Common myeloid progenitor, CD34-positive (primary cell): Measurements from ENCODE around the gene OR52N1.

Experiments used
- CTCF ChIA-PET: fragments of 350-600 bp; sonication (Branson Sonifier 250); formaldehyde crosslinking; loops from one replicate; lab custom pipeline; 2021; ENCODE audit warnings: antibody characterized with exemption; lab: Charles Lee
- POLR2A ChIA-PET: fragments of 350-600 bp; sonication (Branson Sonifier 250); formaldehyde crosslinking; loops from one replicate; lab custom pipeline; 2021; ENCODE audit warnings: antibody characterized with exemption; lab: Charles Lee
- DNase-seq, 3 donors: peaks; one replicate each; pipeline versions ENCODE4 v3.0.0 to v3.0.0-alpha.2; 2013
- H3K27ac ChIP-seq, 2 experiments: 1 replicate in 1 of 2; 2 replicates in 1 of 2; pipeline ENCODE4 v1.7.0; 2013; ENCODE audit warnings: inconsistent platforms in 2 of 2, low read length in 2 of 2, mild to moderate bottlenecking in 2 of 2, low read depth in 1 of 2, moderate library complexity in 1 of 2; ENCODE audit not compliant: severe bottlenecking in 2 of 2, insufficient read depth in 1 of 2, poor library complexity in 1 of 2
- H3K27me3 ChIP-seq, 5 experiments: replicated peaks in 2 of 5; 1 replicate in 3 of 5; 2 replicates in 2 of 5; pipeline versions ENCODE4 v1.6.1 to v1.7.0; 2013; ENCODE audit warnings: low read length in 4 of 5, mild to moderate bottlenecking in 2 of 5, moderate library complexity in 2 of 5, inconsistent platforms in 1 of 5; ENCODE audit not compliant: insufficient read depth in 5 of 5, control insufficient read depth in 4 of 5
- H3K36me3 ChIP-seq, 4 experiments: 1 replicate in 2 of 4; 2 replicates in 2 of 4; pipeline versions ENCODE4 v1.6.1 to v1.7.0; 2013; ENCODE audit warnings: low read length in 3 of 4, control low read depth in 1 of 4, mild to moderate bottlenecking in 1 of 4; ENCODE audit not compliant: control insufficient read depth in 4 of 4, insufficient read depth in 4 of 4
- H3K4me1 ChIP-seq, 4 experiments: 1 replicate in 3 of 4; 2 replicates in 1 of 4; pipeline versions ENCODE4 v1.6.1 to v1.7.1; 2013; ENCODE audit warnings: low read length in 3 of 4, mild to moderate bottlenecking in 3 of 4, control low read depth in 1 of 4, inconsistent platforms in 1 of 4, moderate library complexity in 1 of 4; ENCODE audit not compliant: control insufficient read depth in 4 of 4, insufficient read depth in 4 of 4; ENCODE audit errors: control extremely low read depth in 1 of 4
- H3K4me3 ChIP-seq, 7 experiments: 1 replicate in 4 of 7; 2 replicates in 3 of 7; pipeline versions ENCODE4 v1.5.1 to v1.7.0; 2013; ENCODE audit warnings: mild to moderate bottlenecking in 7 of 7, low read length in 6 of 7, moderate library complexity in 6 of 7, inconsistent platforms in 2 of 7, low read depth in 2 of 7, control low read depth in 1 of 7; ENCODE audit not compliant: insufficient read depth in 4 of 7, control insufficient read depth in 1 of 7; ENCODE audit errors: extremely low read depth in 1 of 7
- H3K9me3 ChIP-seq, 5 experiments: 1 replicate in 4 of 5; 2 replicates in 1 of 5; pipeline versions ENCODE4 v1.6.1 to v1.7.1; 2013; ENCODE audit warnings: low read length in 4 of 5, mild to moderate bottlenecking in 2 of 5, inconsistent platforms in 1 of 5, low read depth in 1 of 5, moderate library complexity in 1 of 5; ENCODE audit not compliant: control insufficient read depth in 4 of 5, insufficient read depth in 2 of 5; ENCODE audit errors: control extremely low read depth in 1 of 5
- WGBS: methylation state at CpG from one replicate; pipeline ENCODE4 v1.1.5; 2013; ENCODE audit not compliant: insufficient coverage; 5-methylcytosine and 5-hydroxymethylcytosine counted together

Gene OR52N1

GRCh38 chr11:5809905-5810795 is 19.1 kb upstream of the OR52N1 start:
- POLR2A ChIA-PET: interaction anchor here (0.6 to 1.3 kb wide), 2 partner anchors 120 to 186 kb away, joined by 3 read pairs; no protein-coding TSS in a partner anchor
- peaks cover 8 to 43% (median 17%) of the 10 kb centered on the region in 4 experiments for H3K4me1 ChIP-seq
- peaks cover 0 to 5% (median 0%) of the 10 kb centered on the region in 5 experiments for H3K9me3 ChIP-seq
- peak overlapping the region in 1 of 2 experiments; percentile 75 for H3K27ac ChIP-seq
- peak overlapping the region in 3 of 7 experiments; percentile 45 to 98 (median 85) for H3K4me3 ChIP-seq
- peaks cover 0 to 2% (median 0%) of the 10 kb centered on the region in 4 experiments for H3K36me3 ChIP-seq
- peak; percentile 80 to 94 (median 93) for DNase-seq
- H3K27me3 ChIP-seq: no peaks in the 10 kb centered on the region
- CTCF ChIA-PET: interaction anchor here (0.6 to 2.5 kb wide), 11 partner anchors 8 to 607 kb away, joined by 3 to 17 read pairs (median 5); partner anchors contain the start of genes OR52E5 and TRIM5
- WGBS: 100% methylated on average over 3 of the region's 6 CpGs

DNA sequence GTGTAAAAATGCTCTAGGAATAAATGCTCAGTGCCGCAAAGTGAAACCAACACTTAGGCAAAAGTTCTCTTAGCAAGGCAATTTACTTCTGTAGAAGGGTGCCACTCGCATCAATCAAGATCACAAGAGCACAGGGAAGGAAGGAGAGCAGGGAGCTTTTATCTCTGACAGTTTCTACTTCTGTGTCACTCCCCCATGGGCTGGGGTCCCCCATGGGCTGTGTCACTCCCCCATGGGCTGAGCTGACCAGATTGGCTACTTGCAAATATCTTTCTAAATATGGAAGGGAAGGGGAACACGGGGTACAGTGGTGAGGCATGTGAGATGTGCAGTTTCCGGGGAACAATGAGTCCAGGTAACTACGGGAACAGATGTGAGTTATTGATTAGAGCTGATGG is 18.1 kb upstream of the OR52N1 start:
- H3K27ac ChIP-seq: peak overlapping the region; percentile 46 to 75
- H3K27me3 ChIP-seq: no peaks in the 10 kb centered on the region
- CTCF ChIA-PET: interaction anchor here (0.7 to 2.5 kb wide), 9 partner anchors 9 to 606 kb away, joined by 3 to 17 read pairs (median 5); partner anchors contain the start of genes OR52E5 and TRIM5
- 13% methylated on average over 4 of the region's 5 CpGs for WGBS
- POLR2A ChIA-PET: no interaction called here
- peaks cover 3 to 36% (median 13%) of the 10 kb centered on the region in 4 experiments for H3K4me1 ChIP-seq
- peaks cover 0 to 2% (median 0%) of the 10 kb centered on the region in 4 experiments for H3K36me3 ChIP-seq
- H3K9me3 ChIP-seq: peaks cover 0 to 4% (median 2%) of the 10 kb centered on the region in 5 experiments
- peak; percentile 41 to 77 (median 74) for DNase-seq
- H3K4me3 ChIP-seq: peak overlapping the region; percentile 79 to 98 (median 89)

DNA sequence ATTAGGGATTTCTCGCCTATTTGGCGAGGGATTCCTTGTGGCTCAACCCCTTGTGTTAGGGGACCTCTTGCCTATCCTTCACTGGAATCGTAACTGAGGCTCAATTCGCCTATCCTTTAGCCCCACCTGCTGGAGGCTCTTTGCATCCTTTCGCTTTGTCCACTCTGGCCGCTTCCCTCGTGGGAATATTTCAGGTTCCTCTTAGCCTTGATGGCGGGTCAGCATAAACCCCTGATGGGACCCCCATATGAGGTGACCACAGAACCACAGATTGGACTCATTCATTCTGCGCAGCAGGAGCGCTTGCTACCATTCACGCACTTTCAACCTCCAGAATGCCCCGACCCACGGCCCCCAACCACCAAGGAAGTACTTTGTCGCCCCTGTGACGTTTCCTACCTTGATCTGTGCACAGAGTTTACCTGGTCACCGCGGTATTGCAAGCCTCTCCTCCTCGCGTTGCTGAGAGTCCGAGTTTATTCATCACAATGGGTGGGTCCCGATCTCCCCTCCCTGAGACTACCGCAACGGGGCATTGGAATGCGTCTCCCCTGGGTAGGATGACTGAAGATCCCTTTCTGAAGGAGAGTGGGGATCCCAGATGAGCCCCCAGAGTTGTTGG is 17.5 kb upstream of the OR52N1 start, which contains the start of gene OR52N2:
TSS of gene OR52N2 (plus strand) at position 425 of the 622 bp plus-strand sequence. CDS start 11,412 bp downstream, outside the sequence.
- H3K27me3 ChIP-seq: no peaks in the 10 kb centered on the region
- WGBS: 13% methylated on average over 24 of the region's 24 CpGs
- peaks cover 0 to 2% (median 0%) of the 10 kb centered on the region in 4 experiments for H3K36me3 ChIP-seq
- peak within 1 kb of the TSS; percentile 79 to 98 (median 89) for H3K4me3 ChIP-seq
- H3K9me3 ChIP-seq: peaks cover 0 to 8% (median 3%) of the 10 kb centered on the region in 5 experiments
- H3K27ac ChIP-seq: peak within 1 kb of the TSS; percentile 46 to 75
- CTCF ChIA-PET: interaction anchor here (0.7 to 2.5 kb wide), 8 partner anchors 10 to 605 kb away, joined by 4 to 17 read pairs (median 5); partner anchors contain the start of gene TRIM5
- POLR2A ChIA-PET: no interaction called here
- DNase-seq: peak; percentile 80 to 85 (median 83)
- H3K4me1 ChIP-seq: peaks cover 3 to 31% (median 13%) of the 10 kb centered on the region in 4 experiments

DNA sequence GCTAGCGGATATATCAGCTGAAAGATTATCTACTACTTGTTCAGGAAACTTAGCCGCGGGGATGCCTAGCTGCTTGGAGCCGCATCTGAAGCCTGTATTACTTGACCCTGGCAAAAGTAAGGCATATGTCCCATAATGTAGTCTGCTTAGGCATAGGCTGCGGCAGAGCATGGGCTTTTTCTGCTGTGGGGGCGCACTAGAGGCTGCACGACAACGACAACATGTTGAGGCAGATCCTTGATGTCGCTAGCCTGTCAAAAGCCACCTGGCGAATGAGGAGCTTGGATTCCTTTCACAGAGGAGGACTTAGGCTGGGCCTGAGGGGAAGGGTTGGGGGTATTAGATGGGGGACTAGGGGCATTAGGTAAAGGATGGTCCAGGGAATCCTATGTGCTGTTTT is 16.5 kb upstream of the OR52N1 start:
- Histone ChIP-seq H3K27me3 (no peaks in the 10 kb centered on the region), H3K9me3 (peaks cover 0 to 14% (median 5%) of the 10 kb centered on the region in 5 experiments), H3K27ac (no peak overlapping the region), H3K4me1 (peaks cover 3 to 30% (median 13%) of the 10 kb centered on the region in 4 experiments), H3K36me3 (peaks cover 0 to 2% (median 0%) of the 10 kb centered on the region in 4 experiments), H3K4me3 (peak overlapping the region in 1 of 7 experiments; percentile 98)
- DNase-seq: peak in 2 of 3 donors; percentile 23 to 29
- CTCF ChIA-PET: interaction anchor here (0.7 to 2.1 kb wide), 6 partner anchors 16 to 493 kb away, joined by 3 to 8 read pairs (median 4); partner anchors contain the start of genes TRIM5 and TRIM6
- 82% methylated on average over 10 of the region's 10 CpGs for WGBS
- POLR2A ChIA-PET: interaction anchor here (0.7 kb wide), 1 partner anchor 119 kb away, joined by 4 read pairs; no protein-coding TSS in a partner anchor

GRCh38 chr11:5803982-5804381 is 12.9 kb upstream of the OR52N1 start:
- no peak overlapping the region for H3K27ac ChIP-seq
- ChIA-PET CTCF (no interaction called here), POLR2A (no interaction called here)
- DNase-seq: no peak
- peaks cover 0 to 14% (median 5%) of the 10 kb centered on the region in 5 experiments for H3K9me3 ChIP-seq
- H3K4me3 ChIP-seq: no peak overlapping the region
- H3K4me1 ChIP-seq: peaks cover 0 to 10% (median 4%) of the 10 kb centered on the region in 4 experiments
- H3K27me3 ChIP-seq: no peaks in the 10 kb centered on the region
- WGBS: 77% methylated on average over 4 of the region's 5 CpGs
- peaks cover 0 to 2% (median under 1%) of the 10 kb centered on the region in 4 experiments for H3K36me3 ChIP-seq

DNA sequence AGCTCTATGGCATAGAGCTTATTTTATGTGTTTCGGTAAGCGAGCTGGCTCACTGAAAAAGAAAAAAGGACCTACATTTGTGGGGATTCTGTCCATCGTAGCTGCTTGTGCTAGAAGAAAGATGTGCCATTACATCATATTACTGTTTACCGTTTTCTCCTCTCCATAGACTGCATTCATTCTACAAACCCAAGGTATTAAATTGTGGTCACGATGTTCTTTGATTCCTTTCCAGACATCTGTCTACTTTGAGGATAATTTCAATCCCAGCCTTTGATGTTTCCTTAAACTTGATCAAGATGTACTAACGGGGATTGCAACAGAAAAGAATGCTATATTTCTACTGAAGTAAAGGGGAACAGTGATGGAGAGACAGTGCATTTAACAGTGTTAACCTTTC is 5.5 kb upstream of the OR52N1 start:
- WGBS: no CpG with 5 or more reads among the region's 6 CpGs
- no peaks in the 10 kb centered on the region for H3K4me1 ChIP-seq
- DNase-seq: no peak
- peaks cover 0 to 3% (median 0%) of the 10 kb centered on the region in 5 experiments for H3K9me3 ChIP-seq
- H3K27me3 ChIP-seq: no peaks in the 10 kb centered on the region
- peaks cover 0 to 2% (median 0%) of the 10 kb centered on the region in 4 experiments for H3K36me3 ChIP-seq
- ChIA-PET POLR2A (no interaction called here), CTCF (interaction anchor here (0.6 to 0.7 kb wide), 2 partner anchors 83 to 423 kb away, joined by 3 read pairs; no protein-coding TSS in a partner anchor)
- no peak overlapping the region for H3K27ac ChIP-seq
- H3K4me3 ChIP-seq: no peak overlapping the region
